SKM-1 (cell line): ENCODE data around the gene BANP.
"Not testable (repeated sequence)": the region's sequence is repeated elsewhere in the genome, so short reads cannot be mapped to it uniquely, and the experiment has no call there.

Source experiments
- DNase-seq: peaks from one replicate; lab custom pipeline; 2025; ENCODE audit not compliant: unreplicated experiment; lab: John Stamatoyannopoulos, UW

Gene BANP

GRCh38 chr16:88118376-88118775 lies 167.1 kb downstream of the BANP start:
- no peak for DNase-seq

- DNase-seq: not testable (repeated sequence)
These were observed 167.9 kb downstream of the BANP start for GRCh38 chr16:88118852-88119741.

GRCh38 chr16:88119881-88120751 lies 168.9 kb downstream of the BANP start:
- DNase-seq: not testable (repeated sequence)

- no peak for DNase-seq
These were observed 169.6 kb downstream of the BANP start for GRCh38 chr16:88120812-88121211.

- DNase-seq: not testable (repeated sequence)
These were observed 170.2 kb downstream of the BANP start for GRCh38 chr16:88121391-88121790.

- DNase-seq: no peak
These were observed 170.8 kb downstream of the BANP start for GRCh38 chr16:88121886-88122580.
